GM10847 (cell line): ENCODE measurements around the gene ATP4A.

ENCODE experiments used
- POLR2A ChIP-seq: IDR thresholded peaks from 2 replicates; pipeline ENCODE4 v1.6.1; 2011; ENCODE audit not compliant: insufficient read length; ENCODE audit errors: extremely low read depth

ATP4A gene

DNA sequence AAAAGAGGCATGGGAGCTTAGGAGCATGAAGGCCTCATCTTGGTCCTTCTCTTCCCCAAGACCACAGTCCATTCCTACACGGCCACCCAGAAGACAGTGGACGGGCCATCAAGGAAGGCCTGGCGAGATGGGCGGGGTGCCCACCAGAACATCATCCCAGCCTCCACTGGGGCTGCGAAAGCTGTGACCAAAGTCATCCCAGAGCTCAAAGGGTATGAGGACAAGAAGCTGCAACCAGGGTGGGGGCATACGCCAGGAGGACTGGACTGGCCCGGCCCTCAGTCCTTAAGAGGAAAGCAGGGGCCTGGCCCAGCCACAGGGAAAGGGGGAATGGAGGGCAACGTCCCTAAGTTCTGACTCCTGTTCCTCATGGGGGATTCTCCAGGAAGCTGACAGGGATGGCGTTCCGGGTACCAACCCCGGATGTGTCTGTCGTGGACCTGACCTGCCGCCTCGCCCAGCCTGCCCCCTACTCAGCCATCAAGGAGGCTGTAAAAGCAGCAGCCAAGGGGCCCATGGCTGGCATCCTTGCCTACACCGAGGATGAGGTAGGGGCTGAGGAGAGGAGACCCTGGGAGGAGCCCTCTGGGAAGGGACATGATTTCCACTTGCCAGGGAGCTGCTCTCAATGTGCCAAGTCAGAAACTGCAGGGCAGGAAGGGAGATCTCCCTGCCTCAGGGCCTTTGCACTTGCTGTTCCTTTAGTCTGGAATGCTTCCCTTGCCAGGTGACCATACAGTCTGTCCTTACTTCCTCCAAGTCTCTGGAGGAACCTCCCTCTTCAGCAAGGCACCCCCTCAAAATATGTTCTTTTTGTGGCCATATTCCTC, 20.0 kb downstream of the ATP4A start:
- no peak for TF ChIP-seq POLR2A

DNA sequence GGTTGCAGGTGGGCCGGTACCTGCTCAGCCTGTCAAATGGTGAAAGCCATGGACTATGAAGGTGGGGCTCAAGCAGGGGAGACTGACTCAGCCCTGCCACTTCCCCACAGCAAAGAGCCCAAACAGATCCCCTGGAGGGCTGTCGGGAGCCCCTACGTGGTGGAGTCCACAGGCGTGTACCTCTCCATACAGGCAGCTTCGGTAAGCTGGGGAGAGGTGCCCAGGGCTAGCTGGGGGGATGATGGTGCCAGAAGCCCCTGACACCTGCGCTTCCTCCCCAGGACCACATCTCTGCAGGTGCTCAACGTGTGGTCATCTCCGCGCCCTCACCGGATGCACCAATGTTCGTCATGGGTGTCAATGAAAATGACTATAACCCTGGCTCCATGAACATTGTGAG, 21.2 kb downstream of the ATP4A start:
- TF ChIP-seq POLR2A = no peak

DNA sequence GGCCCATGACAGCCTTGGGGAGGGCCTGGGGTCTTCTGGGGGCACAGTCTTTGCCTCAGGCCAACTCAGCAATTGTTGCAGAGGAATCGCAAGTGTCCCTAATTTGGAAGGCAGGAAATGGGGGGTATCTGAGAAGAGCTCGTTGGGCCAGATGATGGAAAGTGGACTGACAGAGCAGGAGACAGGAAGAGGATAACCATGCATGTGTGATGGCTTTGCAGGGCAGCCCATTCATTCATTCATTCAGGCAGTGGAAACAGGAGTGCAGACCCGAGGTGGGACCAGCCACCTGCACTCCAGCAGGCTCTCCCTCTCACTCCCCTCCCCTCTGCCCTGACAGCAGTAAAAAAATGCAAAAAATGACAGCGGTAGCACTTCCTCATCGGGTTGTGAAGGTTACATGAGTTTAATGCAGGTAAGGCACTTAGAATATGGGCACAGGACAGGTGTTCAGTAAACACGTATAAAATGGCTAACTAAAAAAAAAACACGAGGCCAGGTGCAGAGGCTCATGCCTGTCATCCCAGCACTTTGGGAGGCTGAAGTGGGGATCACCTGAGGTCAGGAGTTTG, 23.0 kb downstream of the ATP4A start:
- no peak for TF ChIP-seq POLR2A

GRCh38 chr19:35539850-35540249, 23.6 kb downstream of the ATP4A start:
- no peak for TF ChIP-seq POLR2A

DNA sequence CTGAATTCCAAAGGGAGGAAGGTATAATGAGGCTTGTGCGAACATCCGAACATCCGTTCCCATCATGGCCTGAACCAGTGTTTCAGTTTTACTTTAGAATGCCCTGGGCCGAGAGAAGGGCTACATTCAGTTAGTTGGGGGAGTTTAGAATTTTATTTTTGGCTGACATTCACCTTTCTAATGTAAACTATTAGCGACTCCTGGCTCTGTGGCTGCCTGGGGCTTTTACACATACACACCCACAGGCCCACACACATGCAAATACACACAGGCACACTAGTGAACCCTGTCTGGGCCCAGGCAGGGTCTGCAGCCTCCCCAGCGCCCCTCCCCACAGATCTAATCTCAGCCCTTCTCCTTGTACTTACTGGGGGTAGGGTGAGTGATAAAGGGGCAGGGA, 24.1 kb downstream of the ATP4A start:
- TF ChIP-seq POLR2A = no peak

DNA sequence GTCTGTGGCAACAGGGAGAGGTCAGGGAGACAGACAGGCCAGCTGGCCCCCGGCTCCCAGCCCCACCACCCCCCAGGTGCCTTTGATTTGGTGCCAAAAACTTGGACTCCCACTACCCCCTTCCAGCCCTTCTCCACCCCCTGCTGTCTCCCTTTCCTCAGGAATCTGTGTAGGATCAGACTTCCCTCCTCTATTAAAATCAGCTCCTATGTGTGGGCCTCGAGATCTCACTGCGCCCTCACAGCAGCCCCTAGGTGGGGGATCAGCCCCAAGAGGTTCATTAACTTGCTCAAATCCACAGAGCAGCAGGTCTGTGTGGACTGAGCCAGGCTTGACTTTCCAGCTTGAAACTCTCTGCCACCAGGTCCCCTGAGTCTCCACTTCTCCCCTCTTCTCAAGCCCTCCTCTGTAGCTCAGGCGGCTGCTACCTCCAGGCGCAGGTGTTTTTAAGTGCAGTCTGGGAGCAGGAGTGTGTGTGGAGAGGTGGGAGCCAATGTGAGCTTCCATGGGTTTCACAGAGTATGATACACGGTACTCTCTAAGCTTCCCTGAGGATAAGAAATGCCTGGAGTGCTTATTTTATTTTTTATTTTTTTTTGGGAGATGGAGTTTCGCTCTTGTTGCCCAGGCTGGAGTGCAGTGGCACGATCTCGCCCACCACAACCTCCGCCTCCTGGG, 28.5 kb downstream of the ATP4A start:
- TF ChIP-seq POLR2A = no peak

- TF ChIP-seq POLR2A = no peak
These were observed 29.6 kb downstream of the ATP4A start for GRCh38 chr19:35533822-35534392.

DNA sequence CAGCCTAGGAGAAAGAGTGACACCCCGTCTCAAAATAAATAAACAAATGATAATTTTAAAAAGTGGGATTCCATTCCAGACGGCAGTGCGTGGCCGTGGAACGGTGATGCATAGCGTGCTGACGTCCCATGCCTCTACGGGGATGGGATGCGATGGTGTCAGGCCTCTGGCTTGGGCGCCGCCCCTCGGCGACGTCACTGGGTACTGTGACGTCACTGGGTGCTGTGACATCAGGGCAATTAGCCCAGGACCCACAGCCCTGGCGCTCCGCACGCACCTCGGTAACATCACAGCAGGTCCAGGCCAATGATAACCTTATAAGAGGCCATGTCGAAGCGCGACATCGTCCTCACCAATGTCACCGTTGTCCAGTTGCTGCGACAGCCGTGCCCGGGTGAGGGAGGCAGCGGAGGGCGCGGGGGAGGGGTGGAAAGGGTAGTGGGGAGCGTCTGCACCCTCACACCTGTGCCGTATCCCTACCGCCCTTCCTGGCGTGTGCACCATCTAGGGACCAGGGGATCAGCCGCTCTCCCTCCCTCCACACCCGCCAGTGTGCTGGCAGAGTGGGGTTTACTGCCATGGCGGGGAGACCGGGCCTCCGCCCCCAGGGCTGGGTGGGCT, 30.1 kb downstream of the ATP4A start, which contains the start of gene GAPDHS:
GAPDHS (plus strand) TSS at position 256 of the 621 bp plus-strand sequence; CDS start at position 328, 72 bp downstream.
- no peak for TF ChIP-seq POLR2A

DNA sequence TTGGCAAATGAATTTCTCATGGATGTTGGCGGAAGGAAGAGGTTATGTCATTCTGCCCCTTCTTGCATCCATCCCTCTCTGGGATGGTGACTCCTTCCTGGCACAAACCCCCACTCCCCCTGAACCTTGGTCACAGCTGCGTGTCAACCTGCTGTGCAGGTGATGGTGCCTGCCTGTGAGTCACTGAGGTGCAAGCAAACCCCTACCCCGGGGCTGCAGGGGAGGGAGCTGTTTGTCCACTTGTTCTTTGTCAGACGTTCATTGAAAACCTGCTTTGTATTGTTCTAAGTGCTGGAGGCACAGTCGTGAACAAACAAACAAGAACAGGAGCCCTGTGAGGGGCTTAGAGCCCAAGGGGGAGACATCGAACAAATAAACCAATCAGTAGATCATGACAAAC, 32.2 kb downstream of the ATP4A start:
- TF ChIP-seq POLR2A = no peak

DNA sequence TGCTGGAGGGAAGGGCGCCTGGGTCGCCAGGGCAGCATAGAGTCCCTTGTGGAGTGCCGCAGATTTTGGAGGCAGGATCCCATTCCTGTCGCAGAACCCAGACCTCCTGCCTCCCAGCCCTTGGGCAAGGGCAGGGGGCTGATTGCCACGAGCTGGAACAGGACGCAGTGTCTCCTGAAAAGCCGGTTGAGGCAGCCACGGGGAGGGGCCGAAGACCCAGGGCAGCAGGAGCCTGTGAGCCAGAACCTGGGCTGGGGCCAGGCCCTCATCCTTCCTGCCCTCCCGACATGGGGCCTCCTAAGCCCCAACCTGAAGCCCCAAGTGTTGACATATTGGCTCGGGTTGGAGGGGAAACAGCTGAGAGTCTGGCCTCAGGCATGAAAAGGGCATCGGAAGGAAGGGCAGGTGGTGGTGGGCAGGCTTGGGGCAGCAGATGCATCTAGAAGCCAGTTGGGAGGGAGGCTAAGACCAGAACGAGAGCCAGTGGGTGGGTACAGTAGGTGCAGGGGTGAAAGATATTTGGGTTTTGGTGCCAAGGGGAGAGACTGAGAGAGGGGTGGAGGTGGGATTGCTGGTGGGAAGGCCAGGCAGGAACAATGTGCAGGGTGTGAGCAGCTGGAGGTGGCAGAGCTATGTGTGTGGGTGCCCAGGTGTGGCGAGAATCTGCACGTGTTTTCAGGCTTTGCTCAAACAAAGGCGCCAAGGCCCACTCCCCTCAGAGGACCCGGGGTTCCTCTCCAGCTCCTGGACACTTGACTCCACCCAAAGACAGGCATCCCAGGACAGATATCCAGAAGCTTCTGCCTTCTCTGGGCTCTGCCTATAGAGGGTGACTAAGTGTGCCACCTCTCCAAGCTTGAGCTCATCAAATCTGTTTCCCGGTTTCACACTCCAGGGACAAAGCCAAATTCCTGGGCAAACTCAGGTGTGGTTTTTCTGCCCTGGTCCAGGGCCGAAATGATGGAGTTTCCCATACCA, 33.9 kb downstream of the ATP4A start:
- TF ChIP-seq POLR2A = no peak

DNA sequence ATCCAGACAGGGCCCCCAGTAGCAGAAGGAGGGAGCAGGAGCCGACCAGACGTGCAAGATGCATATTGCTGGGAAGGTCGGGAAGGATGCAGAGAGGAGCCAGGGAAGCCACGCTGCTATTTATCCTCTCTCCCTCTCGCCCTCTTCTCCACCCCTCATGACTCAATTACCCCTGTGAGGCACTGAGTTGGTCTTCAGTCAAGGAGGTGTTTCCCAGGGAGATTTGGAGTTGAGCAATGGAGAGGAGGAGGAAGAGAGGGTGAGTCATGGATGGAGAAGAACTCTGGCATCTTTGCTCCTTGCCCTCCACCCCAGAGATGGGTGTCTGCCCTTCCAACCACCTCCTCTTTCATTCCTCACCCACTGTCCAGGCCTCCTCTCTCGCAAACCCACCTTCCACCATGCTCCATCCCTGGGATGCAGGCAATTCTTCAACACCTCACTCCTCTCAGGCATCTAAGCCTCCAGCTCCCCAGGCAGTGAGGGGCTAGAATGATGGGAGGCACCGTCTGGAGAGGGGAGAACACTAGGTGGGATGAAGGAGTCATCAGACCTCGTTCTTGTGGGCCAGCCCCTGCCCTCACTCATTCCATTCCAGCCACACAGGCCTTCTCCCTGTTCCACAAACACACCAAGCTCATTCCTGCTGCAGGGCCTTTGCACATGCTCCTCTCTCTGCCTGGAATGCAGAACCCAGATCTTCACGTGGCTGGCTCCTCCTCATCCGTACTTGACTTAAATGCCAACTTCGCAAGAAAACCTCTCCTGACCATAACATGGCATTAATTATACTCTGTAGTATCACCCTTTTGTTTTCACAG, 35.0 kb downstream of the ATP4A start, which contains the start of gene SBSN:
SBSN (minus strand) TSS at position 94 of the 821 bp plus-strand sequence; CDS start at position 64, 30 bp downstream.
- no peak for TF ChIP-seq POLR2A

DNA sequence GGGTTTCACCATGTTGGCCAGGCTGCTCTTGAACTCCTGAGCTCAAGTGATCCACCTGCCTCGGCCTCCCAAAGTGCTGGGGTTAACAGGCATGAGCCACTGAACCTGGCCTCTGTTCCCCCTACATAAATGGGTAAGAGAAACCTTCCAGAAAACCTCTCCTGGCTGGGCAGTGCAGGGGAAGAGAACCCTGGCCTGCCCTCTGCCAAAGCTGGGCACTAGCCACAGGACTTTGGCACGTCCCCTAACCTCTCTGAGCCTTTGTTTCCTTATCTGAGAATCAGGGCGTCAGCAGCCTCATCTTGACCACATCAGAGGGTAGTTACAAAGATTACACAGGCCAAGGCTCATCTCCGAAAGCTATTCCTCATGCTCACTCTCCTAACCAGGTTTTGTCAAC, 37.6 kb downstream of the ATP4A start:
- TF ChIP-seq POLR2A = no peak

GRCh38 chr19:35524181-35524837, 39.1 kb downstream of the ATP4A start:
- TF ChIP-seq POLR2A = no peak
